Superior temporal gyrus (tissue), 1 donor: ENCODE measurements around the gene MTG1.

ENCODE experiments used
- DNase-seq: peaks from one replicate; pipeline ENCODE4 v3.0.0-alpha.2; 2016; ENCODE audit errors: extremely low spot score

MTG1 gene

GRCh38 chr10:133452453-133452852 is 58.5 kb downstream of the MTG1 start:
- no peak for DNase-seq

GRCh38 chr10:133453516-133454203 is 59.7 kb downstream of the MTG1 start, which contains the start of gene SCART1:
SCART1 (plus strand) TSS chr10:133453945; CDS start chr10:133453998, 53 bp downstream.
- DNase-seq: no peak

GRCh38 chr10:133454204-133454893 is 60.4 kb downstream of the MTG1 start:
- no peak for DNase-seq

- DNase-seq: no peak
Measured at GRCh38 chr10:133455196-133455595, 61.2 kb downstream of the MTG1 start.

GRCh38 chr10:133455611-133456031 is 61.7 kb downstream of the MTG1 start:
- no peak for DNase-seq

GRCh38 chr10:133456041-133456951 is 62.3 kb downstream of the MTG1 start:
- no peak for DNase-seq

GRCh38 chr10:133457100-133457841 is 63.3 kb downstream of the MTG1 start:
- no peak for DNase-seq

GRCh38 chr10:133458021-133458709 is 64.2 kb downstream of the MTG1 start:
- DNase-seq: no peak

- DNase-seq: no peak
Measured at GRCh38 chr10:133458710-133459453, 64.9 kb downstream of the MTG1 start.

GRCh38 chr10:133459454-133460207 is 65.7 kb downstream of the MTG1 start:
- no peak for DNase-seq

- no peak for DNase-seq
Measured at GRCh38 chr10:133460208-133460769, 66.3 kb downstream of the MTG1 start.

GRCh38 chr10:133461027-133461426 is 67.1 kb downstream of the MTG1 start:
- DNase-seq: no peak

GRCh38 chr10:133461841-133462240 is 67.9 kb downstream of the MTG1 start:
- no peak for DNase-seq

GRCh38 chr10:133462512-133463305 is 68.8 kb downstream of the MTG1 start:
- DNase-seq: no peak

GRCh38 chr10:133464582-133465031 is 70.7 kb downstream of the MTG1 start:
- DNase-seq: no peak

GRCh38 chr10:133465191-133465949 is 71.4 kb downstream of the MTG1 start:
- no peak for DNase-seq

- DNase-seq: no peak
Measured at GRCh38 chr10:133465950-133466474, 72.1 kb downstream of the MTG1 start.
